ENCODE measurements around the gene RAB11B. TPM values are rescaled to one million over a fixed set of nuclear protein-coding genes. Genes with fewer than 3 reads are reported as not detected.
"Not testable (repeated sequence)": the region's sequence is repeated elsewhere in the genome, so short reads cannot be mapped to it uniquely, and the experiment has no call there.

Gene RAB11B
- total and polyA plus RNA-seq, 3 donors from 2014 or later = 84.4 to 126 (median 95.2) TPM

DNA sequence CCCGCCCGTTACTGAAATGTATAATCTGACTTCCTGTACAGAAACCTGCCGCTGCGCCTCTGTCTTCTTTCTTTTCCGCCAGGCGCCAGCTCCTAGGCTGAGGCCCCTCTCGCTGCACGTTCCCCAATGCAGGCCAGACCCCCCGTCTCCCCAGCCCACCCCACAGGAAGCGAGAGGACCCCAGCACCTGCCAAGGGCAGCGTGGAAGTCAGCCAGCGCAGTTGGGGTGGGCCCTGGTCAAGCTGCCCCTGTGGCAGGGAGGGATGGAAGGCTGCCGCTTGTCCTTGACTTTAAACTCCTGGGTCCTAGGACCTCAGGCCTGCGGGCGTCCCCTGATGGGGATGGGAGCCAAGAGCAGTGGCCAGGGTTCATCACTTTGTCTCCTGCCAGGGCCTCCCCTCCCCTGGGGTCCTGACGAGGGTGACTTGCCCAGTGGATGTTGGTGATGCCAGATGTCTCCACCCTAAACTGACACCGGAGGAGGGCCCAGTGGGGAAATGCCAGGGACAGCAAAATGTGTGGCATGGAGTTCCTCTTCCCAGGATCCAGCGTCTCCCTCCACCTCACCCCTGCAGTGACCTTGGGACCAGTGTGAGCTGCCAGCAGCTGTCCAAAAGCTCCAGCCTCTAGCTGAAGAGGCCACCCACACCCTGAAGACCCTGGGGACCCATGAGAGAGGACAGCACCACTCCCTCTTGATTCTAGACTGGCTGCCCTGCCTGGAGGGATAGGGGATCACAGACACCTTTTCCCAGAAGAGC, 14.4 kb downstream of the RAB11B start:
- peak; percentile 46 for DNase-seq
- H3K4me1 ChIP-seq = peaks cover 14% of the 10 kb centered on the region
- peak overlapping the region; percentile 44 to 56 for H3K27ac ChIP-seq
- TF ChIP-seq POLR2A (IDR thresholded peaks at IDR 0.05) = no peak
- TF ChIP-seq, protein P1, sequence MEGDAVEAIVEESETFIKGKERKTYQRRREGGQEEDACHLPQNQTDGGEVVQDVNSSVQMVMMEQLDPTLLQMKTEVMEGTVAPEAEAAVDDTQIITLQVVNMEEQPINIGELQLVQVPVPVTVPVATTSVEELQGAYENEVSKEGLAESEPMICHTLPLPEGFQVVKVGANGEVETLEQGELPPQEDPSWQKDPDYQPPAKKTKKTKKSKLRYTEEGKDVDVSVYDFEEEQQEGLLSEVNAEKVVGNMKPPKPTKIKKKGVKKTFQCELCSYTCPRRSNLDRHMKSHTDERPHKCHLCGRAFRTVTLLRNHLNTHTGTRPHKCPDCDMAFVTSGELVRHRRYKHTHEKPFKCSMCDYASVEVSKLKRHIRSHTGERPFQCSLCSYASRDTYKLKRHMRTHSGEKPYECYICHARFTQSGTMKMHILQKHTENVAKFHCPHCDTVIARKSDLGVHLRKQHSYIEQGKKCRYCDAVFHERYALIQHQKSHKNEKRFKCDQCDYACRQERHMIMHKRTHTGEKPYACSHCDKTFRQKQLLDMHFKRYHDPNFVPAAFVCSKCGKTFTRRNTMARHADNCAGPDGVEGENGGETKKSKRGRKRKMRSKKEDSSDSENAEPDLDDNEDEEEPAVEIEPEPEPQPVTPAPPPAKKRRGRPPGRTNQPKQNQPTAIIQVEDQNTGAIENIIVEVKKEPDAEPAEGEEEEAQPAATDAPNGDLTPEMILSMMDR (IDR thresholded peaks at IDR 0.05) = no peak
- no peaks in the 10 kb centered on the region for H3K36me3 ChIP-seq (ENCODE audit: low read depth, missing control alignments)
- no peaks in the 10 kb centered on the region for H3K9me3 ChIP-seq
- no peak overlapping the region for H3K4me3 ChIP-seq
- intact Hi-C loops (cut with DNase I; ENCODE audit: low total_unique reads) = no loop called here
- H3K27me3 ChIP-seq = no peaks in the 10 kb centered on the region
- WGBS, 2 donors = 52 to 56% methylated on average over 10 to 18 of the region's 18 CpGs

DNA sequence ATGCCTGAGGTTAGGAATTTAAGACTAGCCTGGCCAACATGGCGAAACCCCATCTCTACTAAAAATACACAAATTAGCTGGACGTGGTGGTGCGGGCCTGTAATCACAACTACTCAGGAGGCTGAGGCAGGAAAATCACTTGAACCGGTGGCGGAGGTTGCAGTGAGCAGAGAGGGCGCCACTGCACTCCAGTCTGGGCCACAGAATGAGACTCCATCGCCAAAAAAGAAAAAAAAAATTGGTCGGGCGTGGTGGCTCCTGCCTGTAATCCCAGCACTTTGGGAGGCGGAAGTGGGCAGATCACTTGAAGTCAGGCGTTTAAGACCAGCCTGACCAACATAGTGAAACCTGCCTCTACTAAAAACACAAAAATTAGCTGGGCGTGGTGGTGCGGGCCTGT, 20.6 kb downstream of the RAB11B start:
- H3K36me3 ChIP-seq (ENCODE audit: low read depth, missing control alignments); H3K27me3 ChIP-seq; H3K4me1 ChIP-seq; H3K27ac ChIP-seq; H3K4me3 ChIP-seq; DNase-seq; H3K9me3 ChIP-seq: not testable (repeated sequence)
- intact Hi-C loops (cut with DNase I; ENCODE audit: low total_unique reads) = loop anchor here (10.0 kb wide), 1 partner anchor 94 kb away; the partner anchor contains the start of gene PRAM1
- 57 to 85% methylated on average over 13 of the region's 13 CpGs for WGBS, 2 donors

DNA sequence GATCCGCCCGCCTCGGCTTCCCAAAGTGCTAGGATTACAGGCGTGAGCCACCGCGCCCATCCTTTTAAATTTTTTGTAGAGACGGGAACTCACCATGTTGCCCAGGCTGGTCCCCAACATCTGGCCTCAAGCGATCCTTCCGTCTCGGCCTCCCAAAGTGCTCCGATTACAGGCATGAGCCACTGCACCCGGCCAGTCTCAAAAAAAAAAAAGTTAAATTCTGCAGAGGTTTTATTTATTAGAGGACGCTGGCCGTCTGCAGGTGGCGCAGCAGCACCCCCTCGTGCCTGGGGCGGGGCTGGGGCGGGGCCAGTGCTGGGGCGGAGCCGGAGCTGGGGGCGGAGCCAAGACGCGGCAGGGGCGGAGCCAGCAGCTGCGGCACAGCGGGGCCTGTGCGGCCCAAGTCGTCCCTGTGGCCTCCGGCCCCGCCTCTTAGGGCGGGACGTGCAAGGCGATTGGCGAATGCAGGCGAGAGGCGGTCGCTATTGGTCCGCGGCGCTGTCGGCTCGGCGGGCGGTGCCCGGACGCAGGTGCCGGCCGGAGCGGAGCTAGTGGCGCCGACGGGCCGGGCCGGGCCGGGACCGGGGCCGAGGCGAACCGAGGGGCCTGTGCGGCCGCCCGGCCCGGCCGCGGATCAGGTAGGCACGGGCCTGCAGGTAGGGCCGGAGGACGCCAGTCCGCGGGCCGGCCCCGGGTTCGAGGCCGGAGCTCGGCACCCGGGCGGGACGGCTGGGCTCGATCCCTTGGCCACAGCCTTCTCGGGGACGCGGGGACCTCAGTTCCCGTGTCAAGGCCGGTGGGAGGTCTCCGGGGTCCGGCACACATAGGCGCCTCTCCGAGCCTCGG, 22.8 kb downstream of the RAB11B start, which contains the start of gene MARCHF2:
Gene MARCHF2 (plus strand): TSS at position 523 of the 846 bp plus-strand sequence. CDS start 8,536 bp downstream, outside the sequence.
- H3K27me3 ChIP-seq = no peaks in the 10 kb centered on the region
- H3K4me3 ChIP-seq = peak within 1 kb of the TSS; percentile 69 to 82
- no peak for TF ChIP-seq POLR2A (IDR thresholded peaks at IDR 0.05)
- TF ChIP-seq, protein P1 (IDR thresholded peaks at IDR 0.05) = peak; percentile 42 to 68 (median 57)
- no peak within 1 kb of the TSS for H3K27ac ChIP-seq
- H3K36me3 ChIP-seq (ENCODE audit: low read depth, missing control alignments) = no peaks in the 10 kb centered on the region
- intact Hi-C loops (cut with DNase I; ENCODE audit: low total_unique reads) = loop anchor here (10.0 kb wide), 1 partner anchor 92 kb away; the partner anchor contains the start of gene PRAM1
- DNase-seq = peak; percentile 97
- H3K4me1 ChIP-seq = no peaks in the 10 kb centered on the region
- WGBS, 2 donors = 6 to 12% methylated on average over 17 to 50 of the region's 89 CpGs
- H3K9me3 ChIP-seq = no peaks in the 10 kb centered on the region

DNA sequence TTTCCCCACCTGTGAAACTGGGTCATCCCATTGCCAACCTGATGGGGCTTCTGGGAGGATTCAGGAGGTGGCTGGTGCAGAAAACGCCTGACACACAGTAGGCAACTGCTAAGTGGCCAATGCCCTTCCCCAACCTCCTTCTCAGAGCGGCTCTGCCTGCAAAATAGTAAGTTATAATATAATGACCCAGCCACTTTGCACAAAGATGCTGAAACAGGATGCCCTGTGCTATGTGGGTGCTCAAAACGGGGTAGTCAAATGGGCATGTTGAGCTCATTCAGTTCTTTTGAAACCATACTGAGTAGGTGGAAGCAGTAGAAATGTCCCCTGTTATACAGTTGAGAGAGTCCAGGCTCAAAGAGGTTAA, 23.5 kb downstream of the RAB11B start:
- WGBS, 2 donors = 16 to 31% methylated on average over 3 of the region's 3 CpGs
- no peak overlapping the region for H3K27ac ChIP-seq
- no peaks in the 10 kb centered on the region for H3K9me3 ChIP-seq

More for the DNA sequence above, 23.5 kb downstream of the RAB11B start:
- TF ChIP-seq POLR2A (IDR thresholded peaks at IDR 0.05) = no peak
- TF ChIP-seq, protein P1 (IDR thresholded peaks at IDR 0.05) = no peak
- Histone ChIP-seq H3K36me3 (ENCODE audit: low read depth, missing control alignments) (no peaks in the 10 kb centered on the region), H3K27me3 (no peaks in the 10 kb centered on the region), H3K4me3 (peak overlapping the region; percentile 69 to 82), H3K4me1 (peaks cover 3% of the 10 kb centered on the region)
- intact Hi-C loops (cut with DNase I; ENCODE audit: low total_unique reads) = loop anchor here (10.0 kb wide), 1 partner anchor 91 kb away; the partner anchor contains the start of gene PRAM1
- no peak for DNase-seq
